Mucosa of descending colon (tissue), 3 donors: ENCODE measurements around the gene HOXA4. TPM values are rescaled to one million over a fixed set of nuclear protein-coding genes. Genes with fewer than 3 reads are reported as not detected.

Experiments
- ATAC-seq: fragments of 200-7000 bp; cut with Tn5 transposase; one replicate; pipeline ENCODE4 v1.9.1; 2020; ENCODE audit warnings: mild to moderate bottlenecking, moderate library complexity
- DNase-seq, 3 donors: peaks; one replicate each; pipeline ENCODE4 v3.0.0-alpha.2; 2020
- H3K36me3 ChIP-seq: fragments of 200-600 bp; one replicate; pipeline ENCODE4 v1.8.0; 2021; ENCODE audit warnings: low read depth, mild to moderate bottlenecking
- H3K4me1 ChIP-seq: fragments of 200-600 bp; one replicate; pipeline ENCODE4 v1.8.0; 2021; ENCODE audit warnings: low read depth, mild to moderate bottlenecking
- H3K4me3 ChIP-seq: fragments of 200-600 bp; one replicate; pipeline ENCODE4 v1.8.0; 2021; ENCODE audit warnings: mild to moderate bottlenecking
- H3K9me3 ChIP-seq: fragments of 200-600 bp; one replicate; pipeline ENCODE4 v1.8.0; 2021; ENCODE audit warnings: mild to moderate bottlenecking
- CTCF ChIP-seq: fragments of 200-600 bp; IDR thresholded peaks from one replicate; pipeline ENCODE4 v1.8.0; 2022; ENCODE audit warnings: antibody characterized with exemption, mild to moderate bottlenecking
- intact Hi-C, 2 donors: fragments of 100-400 bp; cut with DNase I in 1 of 2; cut with micrococcal nuclease in 1 of 2; formaldehyde crosslinking; loops; one replicate each; pipeline versions ENCODE4 v1.11.0 to v1.11.1; 2022; cut with DNase I, micrococcal nuclease
- total RNA-seq, 3 donors: library from RNA; stranded (reverse); fragmentation: NEBNext Ultra II Directional in 2 of 3; extraction: Animal tissue kit (Norgen Biotek cat#: 25700) in 2 of 3; gene quantifications; one replicate each; pipeline versions ENCODE4 v1.2.1 to v1.2.4, GENCODE V29; 2021 to 2023
- donor health status: DM: no; HTN: no; CAD: no; lungs with moderate emphysema.
- donor health status: DM: no; HTN: no; CAD: no.
- donor health status: DM: no; HTN: yes; CAD: no.

The HOXA4 gene
- total RNA-seq, 3 donors from 2014 or later, result 5.9 to 9.5 (median 8.3) TPM

GRCh38 chr7:27151341-27151930 is 20.9 kb upstream of the HOXA4 start:
- DNase-seq (peak in 2 of 3 donors; percentile 59 to 70), ATAC-seq (no peak)
- H3K36me3 ChIP-seq, result no peaks in the 10 kb centered on the region
- no peak for TF ChIP-seq CTCF
- intact Hi-C loops, result loop anchor here in 1 of 2 donors (10.0 kb wide), 1 partner anchor 777 kb away; no protein-coding TSS in a partner anchor
- peak overlapping the region; percentile 74 for H3K4me3 ChIP-seq
- H3K4me1 ChIP-seq, result peaks cover 44% of the 10 kb centered on the region
- H3K9me3 ChIP-seq, result no peaks in the 10 kb centered on the region

- H3K4me3 ChIP-seq, result peak overlapping the region; percentile 74
- DNase-seq (peak; percentile 84 to 90 (median 87)), ATAC-seq (peak; percentile 55)
- intact Hi-C loops, result loop anchor here in 1 of 2 donors (10.0 kb wide), 1 partner anchor 776 kb away; no protein-coding TSS in a partner anchor
- H3K9me3 ChIP-seq, result no peaks in the 10 kb centered on the region
- H3K36me3 ChIP-seq, result no peaks in the 10 kb centered on the region
- peak; percentile 94 for TF ChIP-seq CTCF
- peaks cover 43% of the 10 kb centered on the region for H3K4me1 ChIP-seq
These were observed 20.2 kb upstream of the HOXA4 start for GRCh38 chr7:27150568-27151340.

- peak in 2 of 3 donors; percentile 52 to 61 for DNase-seq
These were observed 19.4 kb upstream of the HOXA4 start for GRCh38 chr7:27149842-27150567.

GRCh38 chr7:27148756-27149641 is 18.4 kb upstream of the HOXA4 start:
- no peaks in the 10 kb centered on the region for H3K36me3 ChIP-seq
- ATAC-seq (peak; percentile 21), DNase-seq (peak in 2 of 3 donors; percentile 66 to 68)
- H3K4me1 ChIP-seq, result peaks cover 33% of the 10 kb centered on the region
- H3K9me3 ChIP-seq, result no peaks in the 10 kb centered on the region
- intact Hi-C loops, result loop anchor here in 1 of 2 donors (5.0 kb wide), 1 partner anchor 467 kb away; no protein-coding TSS in a partner anchor
- H3K4me3 ChIP-seq, result peak overlapping the region; percentile 15
- TF ChIP-seq CTCF, result no peak

More at GRCh38 chr7:27149842-27150567, 19.4 kb upstream of the HOXA4 start:
- Histone ChIP-seq H3K9me3 (no peaks in the 10 kb centered on the region), H3K4me1 (peaks cover 41% of the 10 kb centered on the region), H3K36me3 (no peaks in the 10 kb centered on the region), H3K4me3 (peak overlapping the region; percentile 74)
- intact Hi-C loops, result loop anchor here (5.0 to 10.0 kb wide), 2 partner anchors 468 to 775 kb away; no protein-coding TSS in a partner anchor
- TF ChIP-seq CTCF, result no peak
- no peak for ATAC-seq
